Islet of Langerhans (tissue), 1 donor: ENCODE data around the gene LRRC45.

ENCODE experiments used
- FAIRE-seq: peaks from one replicate; lab custom pipeline; 2011; peaks lifted over from hg19 to GRCh38; lab: Jason Lieb, UNC

LRRC45 gene

GRCh38 chr17:82053130-82053529 lies 30.0 kb downstream of the LRRC45 start:
- no peak for FAIRE-seq

- no peak for FAIRE-seq
These were observed 30.6 kb downstream of the LRRC45 start for GRCh38 chr17:82053556-82054263.

DNA sequence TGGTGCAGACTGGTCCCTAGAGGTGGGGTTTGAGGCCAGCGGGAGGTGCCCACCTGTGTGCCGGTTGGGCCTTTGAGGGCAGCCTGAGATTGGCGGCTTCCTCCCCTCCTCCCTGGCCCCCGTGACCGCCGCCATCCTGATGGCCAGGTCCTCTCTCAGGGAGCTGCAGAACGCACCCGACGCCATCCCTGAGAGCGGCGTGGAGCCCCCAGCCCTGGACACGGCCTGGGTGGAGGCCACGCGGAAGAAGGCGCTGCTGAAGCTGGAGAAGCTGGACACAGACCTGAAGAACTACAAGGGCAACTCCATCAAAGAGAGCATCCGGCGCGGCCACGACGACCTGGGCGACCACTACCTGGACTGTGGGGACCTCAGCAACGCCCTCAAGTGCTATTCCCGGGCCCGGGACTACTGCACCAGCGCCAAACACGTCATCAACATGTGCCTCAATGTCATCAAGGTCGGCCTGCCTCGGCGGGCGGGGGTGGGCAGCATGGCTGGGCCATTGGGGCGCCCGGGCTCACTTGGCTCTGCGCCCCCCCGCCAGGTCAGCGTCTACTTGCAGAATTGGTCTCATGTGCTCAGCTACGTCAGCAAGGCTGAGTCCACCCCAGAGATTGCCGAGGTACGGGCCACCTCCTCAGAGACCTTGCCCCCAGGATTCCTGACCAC lies 31.4 kb downstream of the LRRC45 start:
- no peak for FAIRE-seq

- FAIRE-seq: no peak
These were observed 32.2 kb downstream of the LRRC45 start for GRCh38 chr17:82055023-82055964.

GRCh38 chr17:82055965-82056728 lies 33.0 kb downstream of the LRRC45 start:
- no peak for FAIRE-seq

DNA sequence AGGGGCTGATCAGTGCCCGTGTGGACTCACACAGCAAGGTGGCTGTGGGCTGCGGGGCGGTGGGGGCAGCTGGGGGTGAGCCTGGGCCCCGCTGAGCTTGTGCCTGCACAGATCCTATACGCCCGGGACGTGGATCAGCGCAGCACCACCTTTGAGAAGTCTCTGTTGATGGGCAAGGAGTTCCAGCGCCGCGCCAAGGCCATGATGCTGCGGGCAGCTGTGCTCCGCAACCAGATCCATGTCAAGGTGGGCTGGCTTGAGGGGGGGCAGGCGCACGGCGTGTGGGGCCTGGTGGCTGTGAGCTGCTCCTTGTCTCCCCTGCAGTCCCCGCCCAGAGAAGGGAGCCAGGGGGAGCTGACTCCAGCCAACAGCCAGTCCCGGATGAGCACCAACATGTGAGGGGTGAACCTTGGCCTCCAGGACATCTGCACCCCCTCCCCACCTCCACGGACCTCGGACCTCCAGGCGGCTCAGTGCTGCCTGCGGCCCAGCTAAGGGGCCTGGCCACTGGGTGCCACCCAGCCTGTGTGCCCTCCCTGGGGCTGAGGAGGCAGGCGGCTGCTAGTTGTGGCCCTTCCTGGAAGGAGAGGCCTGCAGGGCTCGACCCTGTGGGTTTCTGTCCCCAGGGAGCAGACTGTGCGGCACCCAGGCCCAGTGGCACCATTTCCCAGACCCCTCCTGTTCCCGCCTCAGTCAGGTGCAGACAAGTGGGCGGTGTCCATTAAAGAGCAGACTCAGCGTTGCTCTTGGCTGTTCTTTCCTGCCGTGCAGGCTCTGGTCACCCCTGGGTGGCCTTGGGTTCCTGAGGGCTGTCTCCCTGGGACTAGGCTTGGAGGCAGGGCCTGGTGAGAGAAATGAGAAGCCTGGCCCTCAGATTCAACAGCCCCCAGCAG lies 33.9 kb downstream of the LRRC45 start:
- no peak for FAIRE-seq

DNA sequence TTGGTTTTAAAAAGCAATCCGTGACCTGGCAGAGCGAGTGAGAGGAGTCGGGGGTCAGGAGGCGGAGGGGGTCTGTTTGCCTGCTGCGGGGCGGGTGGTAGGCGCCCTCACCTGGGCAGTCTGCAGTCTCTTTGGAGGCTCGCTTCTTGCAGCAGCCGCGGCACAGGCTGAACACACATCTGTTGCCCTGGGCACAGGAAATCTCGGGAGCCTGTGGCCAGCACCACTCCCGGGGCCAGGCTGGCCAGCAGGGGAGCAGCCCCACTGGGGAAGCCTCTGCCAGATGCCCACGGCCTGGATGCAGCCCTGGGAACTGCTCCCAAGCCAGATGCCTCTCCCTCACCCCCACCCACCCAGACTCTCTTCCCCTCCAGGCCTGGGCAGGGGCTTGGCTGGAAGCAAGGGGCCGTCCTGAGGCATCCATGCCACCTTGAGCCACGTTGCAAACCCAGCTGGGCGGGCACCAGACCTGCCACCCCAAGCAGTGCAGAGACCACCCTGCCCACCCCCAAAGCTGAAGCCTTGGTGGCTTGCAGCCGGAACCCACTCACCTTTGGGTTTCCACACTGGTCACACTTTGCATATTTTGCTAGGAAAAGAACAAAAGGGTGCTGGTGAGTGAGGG lies 35.2 kb downstream of the LRRC45 start:
- no peak for FAIRE-seq

DNA sequence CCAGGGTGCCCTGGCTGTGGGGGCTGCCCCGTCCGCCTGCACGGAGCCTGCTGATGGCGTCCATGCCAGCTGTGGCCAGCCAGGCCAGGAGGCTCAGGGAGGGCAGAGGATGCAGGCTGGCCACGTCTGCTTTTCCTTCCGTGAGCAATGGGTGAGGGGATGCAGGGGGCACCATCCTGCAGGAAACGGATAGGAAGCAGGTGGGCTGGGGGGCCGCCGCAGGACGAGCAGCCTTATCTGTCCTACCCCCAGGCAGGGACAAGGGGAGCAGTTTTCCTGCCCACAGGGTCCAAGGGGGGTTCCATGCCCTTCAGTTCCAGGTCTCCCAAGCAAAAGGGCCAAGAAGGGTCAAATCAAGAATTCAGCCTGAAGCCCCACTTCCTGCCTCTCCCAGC lies 35.7 kb downstream of the LRRC45 start:
- FAIRE-seq: no peak

DNA sequence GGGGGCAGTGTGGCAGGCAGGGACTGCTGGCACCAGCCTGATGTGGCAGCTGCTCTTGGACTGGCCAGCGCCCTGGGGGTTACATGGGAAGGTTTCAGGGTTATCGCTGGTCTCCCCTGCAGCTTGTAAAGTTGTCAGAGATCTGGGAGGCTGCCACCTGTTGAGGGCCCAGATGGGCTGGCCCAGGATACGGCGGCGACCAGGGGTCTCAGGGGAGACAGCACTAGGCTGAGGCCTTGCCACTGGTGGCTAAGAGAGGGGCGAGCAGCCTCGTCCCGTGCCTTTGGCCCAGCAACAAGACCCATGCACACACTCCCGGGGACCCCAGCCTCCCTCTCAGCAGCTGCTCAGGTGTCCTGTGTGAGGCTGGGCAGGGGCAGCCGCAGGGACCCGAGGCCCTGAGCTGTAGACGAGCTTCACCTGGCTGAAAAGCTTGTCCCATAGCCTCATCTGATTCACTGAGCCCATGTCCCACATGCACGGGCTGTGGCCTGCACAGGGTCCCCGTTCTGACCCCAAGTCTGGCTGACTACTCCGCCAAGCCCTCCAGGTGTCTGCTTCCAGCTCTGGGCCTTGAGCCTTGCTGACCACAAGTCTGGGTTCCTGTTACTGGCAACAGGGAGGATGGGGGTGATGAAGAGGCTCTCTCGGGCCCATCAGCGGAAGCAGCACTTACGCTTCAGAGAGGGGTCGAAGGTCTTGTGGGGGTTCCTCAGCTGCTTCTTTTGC lies 36.3 kb downstream of the LRRC45 start:
- FAIRE-seq: no peak

- FAIRE-seq: no peak
These were observed 36.9 kb downstream of the LRRC45 start for GRCh38 chr17:82060001-82060380.

DNA sequence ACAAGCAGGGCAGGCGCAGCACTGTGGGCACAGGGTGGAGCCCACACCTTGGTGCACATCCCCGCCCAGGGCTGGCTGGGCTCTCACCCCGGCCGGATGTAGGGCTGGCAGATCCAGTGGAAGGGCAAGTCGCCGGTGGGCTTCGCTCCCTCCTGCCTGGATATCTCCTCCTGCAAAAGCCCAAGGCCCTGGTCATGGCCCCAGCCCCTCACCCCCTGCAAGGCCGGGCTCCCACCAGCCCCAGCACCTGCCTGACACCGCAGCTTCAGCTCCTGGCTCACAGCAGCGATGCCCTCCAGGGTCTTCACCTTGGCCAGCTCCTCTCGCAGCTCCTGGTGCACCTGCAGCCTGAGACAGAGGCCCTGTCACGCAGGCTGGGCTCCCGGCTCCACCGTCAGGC lies 37.5 kb downstream of the LRRC45 start:
- no peak for FAIRE-seq

DNA sequence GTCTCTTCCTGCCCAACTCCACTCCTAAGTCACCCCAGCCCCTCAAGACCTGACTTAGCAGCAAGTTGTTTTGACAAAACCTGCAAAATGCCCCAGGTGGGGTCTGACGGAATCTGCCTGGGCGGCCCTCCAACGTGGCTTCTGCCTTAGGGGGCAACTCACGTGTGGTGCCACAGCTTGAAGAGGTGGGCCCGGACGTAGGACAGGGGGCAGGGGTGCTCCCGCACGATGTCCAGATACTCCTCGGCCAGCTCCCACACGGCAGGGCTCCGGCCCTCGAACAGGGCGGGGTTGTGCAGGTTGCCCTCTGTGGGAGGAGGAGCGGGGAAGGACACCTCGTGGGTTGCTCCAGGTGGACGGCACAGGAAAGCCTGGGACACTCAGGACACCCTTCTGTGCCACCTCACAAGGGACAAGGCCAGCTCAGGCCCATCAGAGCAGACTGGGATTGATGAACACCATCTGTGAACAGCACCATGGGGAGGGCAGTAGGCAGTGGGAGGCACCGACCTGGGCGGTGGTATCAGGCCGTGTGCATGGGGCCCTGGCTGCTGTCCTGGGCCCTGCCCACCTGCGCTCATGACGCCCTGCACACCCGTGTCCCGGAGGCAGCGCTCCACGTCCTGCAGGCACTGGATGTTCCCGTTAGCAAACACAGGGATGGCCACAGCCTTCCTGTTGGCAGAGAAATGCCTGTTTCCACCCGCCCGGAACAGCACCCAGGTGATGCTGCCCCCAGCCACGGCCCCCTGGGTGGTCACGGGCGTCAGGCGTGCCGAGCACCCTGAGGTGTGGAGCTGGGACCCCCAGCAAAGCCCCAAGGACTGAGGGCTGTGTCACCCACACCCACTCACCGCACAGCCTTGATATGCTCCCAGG lies 38.2 kb downstream of the LRRC45 start:
- no peak for FAIRE-seq

GRCh38 chr17:82062076-82062983 lies 39.2 kb downstream of the LRRC45 start:
- FAIRE-seq: no peak

DNA sequence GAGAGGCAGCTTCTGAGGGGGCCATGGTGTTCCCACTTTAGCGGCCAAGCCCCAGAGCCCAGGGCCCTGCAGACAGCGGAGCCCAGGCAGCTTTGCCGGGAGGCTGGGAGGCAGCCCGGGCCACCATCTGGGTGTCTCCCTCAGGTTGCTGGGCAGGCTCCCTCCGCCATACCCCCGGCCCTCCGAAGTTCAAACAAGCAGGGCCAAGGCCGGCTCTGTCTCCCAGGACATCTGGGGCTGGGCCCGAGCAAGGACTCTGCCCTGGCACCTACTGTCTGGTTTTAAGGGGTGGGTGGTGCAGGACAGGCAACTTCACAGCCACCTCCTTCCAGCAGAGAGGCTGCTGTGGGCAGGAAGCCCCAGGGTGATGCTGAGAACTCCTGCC lies 39.9 kb downstream of the LRRC45 start:
- no peak for FAIRE-seq

DNA sequence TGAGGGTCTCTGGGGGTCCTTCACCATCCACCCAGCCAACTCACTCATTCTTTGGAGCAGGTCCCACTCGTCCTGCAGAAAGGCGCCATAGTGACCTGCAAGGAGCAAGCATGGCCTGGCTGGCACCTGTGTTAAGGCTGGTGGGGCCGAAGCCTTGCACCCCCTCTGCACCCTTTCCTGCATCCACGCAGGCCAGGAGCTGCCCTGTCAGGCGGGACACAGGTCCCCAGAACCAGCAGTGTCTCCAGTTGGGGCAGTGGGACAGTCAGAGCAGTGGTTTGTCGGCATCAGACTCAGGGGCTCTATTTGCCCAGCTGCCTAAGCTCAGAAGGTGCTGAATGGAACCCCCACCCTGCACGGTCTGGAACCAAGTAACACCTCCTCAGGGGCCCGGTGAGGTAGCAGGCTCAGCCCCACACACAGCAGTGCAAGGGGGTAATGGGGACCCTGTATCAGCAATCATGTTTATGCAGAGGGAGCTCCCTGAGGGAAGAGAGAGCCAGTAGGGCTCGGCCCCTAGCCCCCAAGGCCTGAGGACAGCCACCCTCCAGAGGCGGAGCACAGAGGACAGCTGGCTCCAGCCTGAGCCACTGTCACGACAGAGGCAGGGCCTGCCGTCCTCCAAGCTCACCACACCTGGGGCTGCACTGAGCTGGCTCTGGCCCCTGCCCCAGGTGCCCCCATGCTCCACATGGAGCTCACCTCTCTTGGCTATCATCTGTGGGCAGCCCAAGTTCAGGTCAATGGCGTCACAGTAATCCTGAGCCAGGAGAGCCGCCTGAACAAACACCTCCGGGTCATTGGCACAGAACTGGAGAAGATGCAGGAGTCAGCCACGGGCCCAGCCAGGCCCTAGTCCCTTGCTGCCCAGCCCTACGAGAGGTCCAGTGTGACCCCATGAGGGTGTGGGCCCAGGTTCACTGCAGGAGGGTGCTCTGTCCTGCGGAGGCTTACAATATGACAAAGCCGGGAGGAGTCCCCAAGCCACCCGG lies 40.6 kb downstream of the LRRC45 start:
- no peak for FAIRE-seq

- no peak for FAIRE-seq
These were observed 41.5 kb downstream of the LRRC45 start for GRCh38 chr17:82064433-82065192.
